Peyer's patch (tissue), 4 donors: ENCODE results near the gene PLAAT4. TPM values are rescaled to one million over a fixed set of nuclear protein-coding genes. Genes with fewer than 3 reads are reported as not detected.

Experiments used
- DNase-seq, 3 donors: peaks; one replicate each; pipeline ENCODE4 v3.0.0-alpha.2; 2017 to 2019
- H3K27ac ChIP-seq, 4 donors: fragments of 200-600 bp; sonication (generic); one replicate each; pipeline ENCODE4 v1.5.1; 2016 to 2019
- H3K27me3 ChIP-seq, 2 donors: fragments of 200-600 bp; sonication (generic); one replicate each; pipeline ENCODE4 v1.5.1; 2019
- H3K36me3 ChIP-seq, 3 donors: fragments of 200-600 bp; sonication (generic); one replicate each; pipeline ENCODE4 v1.5.1; 2016 to 2019
- H3K4me1 ChIP-seq, 4 donors: fragments of 200-600 bp; sonication (generic); one replicate each; pipeline ENCODE4 v1.5.1; 2016 to 2019
- H3K4me3 ChIP-seq, 4 donors: fragments of 200-600 bp; sonication (generic); 1 replicate in 3 of 4; 2 replicates in 1 of 4; pipeline ENCODE4 v1.5.1; 2016 to 2019; ENCODE audit warnings: mild to moderate bottlenecking in 1 of 4
- H3K9me3 ChIP-seq, 4 donors: fragments of 200-600 bp; sonication (generic); one replicate each; pipeline ENCODE4 v1.5.1; 2016 to 2019; ENCODE audit warnings: mild to moderate bottlenecking in 1 of 4
- CTCF ChIP-seq, 6 experiments: fragments of 450-650 bp in 4 of 6; fragments of 200-600 bp in 2 of 6; sonication (generic) in 1 of 6; IDR thresholded peaks; one replicate each; pipeline ENCODE4 v1.5.1; 2017 to 2019; ENCODE audit warnings: antibody characterized with exemption in 6 of 6, mild to moderate bottlenecking in 3 of 6, moderate library complexity in 1 of 6
- POLR2A ChIP-seq, 2 donors: fragments of 450-650 bp; IDR thresholded peaks; one replicate each; pipeline ENCODE4 v1.5.1; 2017; ENCODE audit warnings: antibody characterized with exemption in 2 of 2, mild to moderate bottlenecking in 2 of 2, moderate library complexity in 2 of 2
- total RNA-seq, 4 donors: library from RNA; depleted of rRNA; stranded (reverse); fragments of >200 nt; gene quantifications; one replicate each; pipeline ENCODE4 v1.1.0, GENCODE V29; 2016

PLAAT4 gene
- total RNA-seq, 4 donors from 2014 or later = 54.5 to 179 (median 93.4) TPM

- Histone ChIP-seq H3K4me3 (no peak overlapping the region), H3K36me3 (no peaks in the 10 kb centered on the region), H3K27me3 (no peaks in the 10 kb centered on the region), H3K9me3 (peaks cover 0 to 11% (median 3%) of the 10 kb centered on the region in 4 donors), H3K4me1 (no peaks in the 10 kb centered on the region), H3K27ac (no peak overlapping the region)
- no peak for DNase-seq
- TF ChIP-seq CTCF (IDR thresholded peaks at IDR 0.05) (no peak), POLR2A (IDR thresholded peaks at IDR 0.05) (no peak)
These were observed 35.4 kb upstream of the PLAAT4 start for GRCh38 chr11:63501236-63501635.

GRCh38 chr11:63502252-63502820 is 34.3 kb upstream of the PLAAT4 start:
- Histone ChIP-seq H3K9me3 (peaks cover 0 to 11% (median 3%) of the 10 kb centered on the region in 4 donors), H3K27me3 (no peaks in the 10 kb centered on the region), H3K4me1 (no peaks in the 10 kb centered on the region), H3K4me3 (no peak overlapping the region), H3K36me3 (no peaks in the 10 kb centered on the region), H3K27ac (no peak overlapping the region)
- TF ChIP-seq CTCF (IDR thresholded peaks at IDR 0.05) = no peak
- DNase-seq = no peak

- no peak overlapping the region for H3K4me3 ChIP-seq
- DNase-seq = no peak
- no peak for TF ChIP-seq POLR2A (IDR thresholded peaks at IDR 0.05)
- no peak for TF ChIP-seq CTCF (IDR thresholded peaks at IDR 0.05)
- no peaks in the 10 kb centered on the region for H3K4me1 ChIP-seq
- H3K27ac ChIP-seq = no peak overlapping the region
- H3K9me3 ChIP-seq = peaks cover 0 to 11% (median 3%) of the 10 kb centered on the region in 4 donors
- H3K27me3 ChIP-seq = no peaks in the 10 kb centered on the region
- no peaks in the 10 kb centered on the region for H3K36me3 ChIP-seq
These were observed 33.1 kb upstream of the PLAAT4 start for GRCh38 chr11:63503492-63503891.

- H3K9me3 ChIP-seq = peaks cover 0 to 11% (median 3%) of the 10 kb centered on the region in 4 donors
- no peaks in the 10 kb centered on the region for H3K4me1 ChIP-seq
- no peak overlapping the region for H3K27ac ChIP-seq
- H3K4me3 ChIP-seq = no peak overlapping the region
- H3K27me3 ChIP-seq = no peaks in the 10 kb centered on the region
- DNase-seq = no peak
- TF ChIP-seq CTCF (IDR thresholded peaks at IDR 0.05) = no peak
- TF ChIP-seq POLR2A (IDR thresholded peaks at IDR 0.05) = no peak
- H3K36me3 ChIP-seq = no peaks in the 10 kb centered on the region
These were observed 32.6 kb upstream of the PLAAT4 start for GRCh38 chr11:63504054-63504453.

GRCh38 chr11:63504933-63505586 is 31.5 kb upstream of the PLAAT4 start:
- peaks cover 0 to 7% (median 2%) of the 10 kb centered on the region in 4 donors for H3K9me3 ChIP-seq
- no peak overlapping the region for H3K4me3 ChIP-seq
- no peak for DNase-seq
- H3K27ac ChIP-seq = no peak overlapping the region
- H3K36me3 ChIP-seq = no peaks in the 10 kb centered on the region
- no peaks in the 10 kb centered on the region for H3K4me1 ChIP-seq
- no peaks in the 10 kb centered on the region for H3K27me3 ChIP-seq
- TF ChIP-seq POLR2A (IDR thresholded peaks at IDR 0.05) = no peak
- no peak for TF ChIP-seq CTCF (IDR thresholded peaks at IDR 0.05)
